ENCODE measurements around the gene LILRB1.
"Not testable (repeated sequence)": the region's sequence is repeated elsewhere in the genome, so short reads cannot be mapped to it uniquely, and the experiment has no call there.

The LILRB1 gene

GRCh38 chr19:54677217-54677616 is 46.9 kb downstream of the LILRB1 start:
- H3K4me3 ChIP-seq (ENCODE audit: control insufficient read depth, low read depth, low read length): no peak overlapping the region
- DNase-seq (ENCODE audit: low read depth): no peak
- TF ChIP-seq CTCF (IDR thresholded peaks at IDR 0.05; ENCODE audit: control insufficient read depth, insufficient read depth, low read depth, low read length, missing control alignments): no peak

- DNase-seq (ENCODE audit: low read depth); H3K4me3 ChIP-seq (ENCODE audit: control insufficient read depth, low read depth, low read length): not testable (repeated sequence)
Observed at GRCh38 chr19:54681596-54681995, 51.3 kb downstream of the LILRB1 start.

GRCh38 chr19:54682306-54682856 is 52.1 kb downstream of the LILRB1 start:
- TF ChIP-seq CTCF (IDR thresholded peaks at IDR 0.05; ENCODE audit: control insufficient read depth, insufficient read depth, low read depth, low read length, missing control alignments): no peak
- H3K4me3 ChIP-seq (ENCODE audit: control insufficient read depth, low read depth, low read length): no peak overlapping the region
- no peak for DNase-seq (ENCODE audit: low read depth)

- no peak for DNase-seq (ENCODE audit: low read depth)
- no peak for TF ChIP-seq CTCF (IDR thresholded peaks at IDR 0.05; ENCODE audit: control insufficient read depth, insufficient read depth, low read depth, low read length, missing control alignments)
- no peak overlapping the region for H3K4me3 ChIP-seq (ENCODE audit: control insufficient read depth, low read depth, low read length)
Observed at GRCh38 chr19:54684527-54684926, 54.2 kb downstream of the LILRB1 start.

All from AG09309 (cell line).